H1 (cell line): ENCODE data around the gene EPSTI1. TPM values are rescaled to one million over a fixed set of nuclear protein-coding genes. Genes with fewer than 3 reads are reported as not detected.
A peak's percentile ranks its signal among the peaks of the same experiment; 100 is the strongest.
"Not testable (repeated sequence)": the region's sequence is repeated elsewhere in the genome, so short reads cannot be mapped to it uniquely, and the experiment has no call there.

ENCODE experiments used
- CTCF ChIA-PET: fragments of 300-600 bp; sonication (Branson Sonifier 250); formaldehyde crosslinking; loops from one replicate; lab custom pipeline; 2021; ENCODE audit not compliant: partially characterized antibody; lab: Charles Lee
- POLR2A ChIA-PET: fragments of 300-600 bp; sonication (Branson Sonifier 250); formaldehyde crosslinking; loops from one replicate; lab custom pipeline; 2021; ENCODE audit warnings: inconsistent platforms; ENCODE audit not compliant: partially characterized antibody; lab: Charles Lee
- DNase-seq, 2 experiments: peaks; one replicate each; pipeline versions ENCODE4 v3.0.0 to v3.0.0-alpha.2; 2010 to 2022; ENCODE audit warnings: low spot score in 2 of 2, low read depth in 1 of 2, mixed read lengths in 1 of 2
- FAIRE-seq: peaks from 2 replicates; lab custom pipeline; 2011; peaks lifted over from hg19 to GRCh38; lab: Jason Lieb, UNC
- H2AFZ ChIP-seq: 2 replicates; pipeline ENCODE4 v1.8.1; 2012; ENCODE audit warnings: low read length, inconsistent platforms
- H2AK5ac ChIP-seq: 2 replicates; pipeline ENCODE4 v1.6.1; 2013; ENCODE audit warnings: low read depth, low read length
- H2BK120ac ChIP-seq: replicated peaks from 2 replicates; pipeline ENCODE3; 2013; ENCODE audit warnings: low read depth, low read length, inconsistent platforms
- H2BK12ac ChIP-seq: 2 replicates; pipeline ENCODE4 v1.6.1; 2013; ENCODE audit warnings: low read depth, low read length
- H2BK15ac ChIP-seq: 2 replicates; pipeline ENCODE4 v1.6.1; 2013; ENCODE audit warnings: low read length
- H2BK20ac ChIP-seq: 2 replicates; pipeline ENCODE4 v1.6.1; 2013; ENCODE audit warnings: low read length
- H2BK5ac ChIP-seq: 2 replicates; pipeline ENCODE4 v1.6.1; 2013; ENCODE audit warnings: low read depth, low read length
- H3K14ac ChIP-seq: 2 replicates; pipeline ENCODE4 v1.6.1; 2013; ENCODE audit warnings: inconsistent platforms; ENCODE audit not compliant: insufficient read length
- H3K18ac ChIP-seq: 2 replicates; pipeline ENCODE4 v1.6.1; 2013; ENCODE audit warnings: low read length; ENCODE audit errors: extremely low read depth
- H3K23ac ChIP-seq: 2 replicates; pipeline ENCODE4 v1.6.1; 2013; ENCODE audit warnings: inconsistent platforms; ENCODE audit not compliant: insufficient read length
- H3K23me2 ChIP-seq: 2 replicates; pipeline ENCODE4 v1.6.1; 2013; ENCODE audit warnings: low read depth, low read length
- H3K27ac ChIP-seq: 2 replicates; pipeline ENCODE4 v1.6.1; 2011; ENCODE audit warnings: low read depth, low read length, inconsistent platforms
- H3K27me3 ChIP-seq, 4 experiments: replicated peaks in 1 of 4; 1 replicate in 1 of 4; 2 replicates in 3 of 4; pipeline versions ENCODE4 v1.6.1 to v1.8.1; 2011 to 2013; ENCODE audit warnings: low read length in 3 of 4, mild to moderate bottlenecking in 3 of 4, inconsistent platforms in 2 of 4, mixed read lengths in 2 of 4, moderate library complexity in 1 of 4; ENCODE audit not compliant: control insufficient read depth in 3 of 4, insufficient read depth in 3 of 4; ENCODE audit errors: extremely low read depth in 1 of 4
- H3K36me3 ChIP-seq, 4 experiments: 2 replicates each; pipeline versions ENCODE4 v1.6.1 to v1.8.1; 2011 to 2013; ENCODE audit warnings: mild to moderate bottlenecking in 4 of 4, low read length in 3 of 4, moderate library complexity in 2 of 4, control low read depth in 1 of 4, inconsistent platforms in 1 of 4; ENCODE audit not compliant: insufficient read depth in 4 of 4, control insufficient read depth in 2 of 4
- H3K4ac ChIP-seq: replicated peaks from 2 replicates; pipeline ENCODE3; 2013; ENCODE audit warnings: low read length, low read depth, mixed read lengths, inconsistent platforms; ENCODE audit not compliant: insufficient read length
- H3K4me1 ChIP-seq, 4 experiments: replicated peaks in 1 of 4; 1 replicate in 1 of 4; 2 replicates in 3 of 4; pipeline versions ENCODE4 v1.6.1 to v1.8.1; 2011 to 2013; ENCODE audit warnings: low read length in 3 of 4, inconsistent platforms in 2 of 4, mixed read lengths in 1 of 4; ENCODE audit not compliant: insufficient read depth in 4 of 4, control insufficient read depth in 3 of 4
- H3K4me2 ChIP-seq, 2 experiments: 2 replicates each; pipeline versions ENCODE4 v1.6.1 to v1.8.1; 2011 to 2013; ENCODE audit warnings: low read depth in 2 of 2, low read length in 2 of 2, control low read depth in 1 of 2, inconsistent platforms in 1 of 2, mild to moderate bottlenecking in 1 of 2; ENCODE audit not compliant: insufficient read depth in 1 of 2
- H3K4me3 ChIP-seq, 4 experiments: fragments of 200-600, 300-600 bp in 1 of 4; sonication (generic), shearing (Covaris generic), sonication (Bioruptor Twin) in 1 of 4; 2 replicates each; pipeline versions ENCODE4 v1.5.1 to v1.8.1; 2011 to 2016; ENCODE audit warnings: low read length in 4 of 4, low read depth in 3 of 4, control low read depth in 2 of 4, inconsistent platforms in 2 of 4, mild to moderate bottlenecking in 2 of 4, mixed read lengths in 1 of 4, moderate library complexity in 1 of 4; ENCODE audit not compliant: insufficient read depth in 2 of 4; ENCODE audit errors: extremely low read depth in 1 of 4
- H3K56ac ChIP-seq: replicated peaks from 2 replicates; pipeline ENCODE3; 2013; ENCODE audit warnings: low read depth, mild to moderate bottlenecking, mixed read lengths, low read length, inconsistent platforms; ENCODE audit not compliant: insufficient read length
- H3K79me1 ChIP-seq: 2 replicates; pipeline ENCODE4 v1.6.1; 2013; ENCODE audit warnings: low read depth, low read length, control low read depth
- H3K79me2 ChIP-seq, 2 experiments: 2 replicates each; pipeline versions ENCODE4 v1.6.1 to v1.8.1; 2012 to 2013; ENCODE audit warnings: low read length in 2 of 2, mild to moderate bottlenecking in 2 of 2, inconsistent platforms in 1 of 2; ENCODE audit not compliant: insufficient read depth in 2 of 2, control insufficient read depth in 1 of 2
- H3K9ac ChIP-seq, 4 experiments: replicated peaks in 1 of 4; 1 replicate in 1 of 4; 2 replicates in 3 of 4; pipeline versions ENCODE4 v1.6.1 to v1.8.1; 2011 to 2013; ENCODE audit warnings: low read depth in 3 of 4, low read length in 3 of 4, control low read depth in 2 of 4, mild to moderate bottlenecking in 2 of 4, moderate library complexity in 2 of 4, inconsistent platforms in 1 of 4; ENCODE audit errors: extremely low read depth in 1 of 4
- H3K9me3 ChIP-seq, 2 experiments: 2 replicates each; pipeline versions ENCODE4 v1.6.1 to v1.8.1; 2012 to 2013; ENCODE audit warnings: mild to moderate bottlenecking in 2 of 2, moderate library complexity in 2 of 2, control low read depth in 1 of 2, inconsistent platforms in 1 of 2, low read depth in 1 of 2, low read length in 1 of 2, mixed read lengths in 1 of 2; ENCODE audit not compliant: insufficient read depth in 2 of 2
- H4K20me1 ChIP-seq, 2 experiments: replicated peaks in 1 of 2; 2 replicates each; pipeline versions ENCODE3 to v1.8.1; 2011 to 2013; ENCODE audit warnings: inconsistent platforms in 2 of 2, low read length in 2 of 2, mild to moderate bottlenecking in 1 of 2; ENCODE audit not compliant: insufficient read depth in 2 of 2, control insufficient read depth in 1 of 2
- H4K5ac ChIP-seq: 2 replicates; pipeline ENCODE4 v1.6.1; 2013; ENCODE audit warnings: low read length, low read depth, mixed read lengths, inconsistent platforms; ENCODE audit not compliant: insufficient read length
- H4K8ac ChIP-seq: 2 replicates; pipeline ENCODE4 v1.8.0; 2013; ENCODE audit warnings: mild to moderate bottlenecking, moderate library complexity, low read length, inconsistent platforms; ENCODE audit not compliant: insufficient read depth; ENCODE audit errors: extremely low read depth
- H4K91ac ChIP-seq: replicated peaks from 2 replicates; pipeline ENCODE3; 2013; ENCODE audit warnings: low read length, mixed read lengths, inconsistent platforms; ENCODE audit not compliant: insufficient read length
- POLR2A ChIP-seq, 2 experiments: IDR thresholded peaks; 1 replicate in 1 of 2; 2 replicates in 1 of 2; pipeline ENCODE4 v1.6.1; 2011; ENCODE audit warnings: low read depth in 2 of 2, low read length in 2 of 2, mild to moderate bottlenecking in 2 of 2; ENCODE audit errors: control extremely low read depth in 1 of 2
- POLR2AphosphoS5 ChIP-seq: IDR thresholded peaks from 2 replicates; pipeline ENCODE4 v1.6.1; 2011; ENCODE audit warnings: low read depth, low read length
- WGBS, 2 experiments: shearing (Covaris generic) in 1 of 2; methylation state at CpG; one replicate each; pipeline versions ENCODE4 v1.1.6 to v1.1.7; 2013 to 2015; ENCODE audit warnings: low lambda C conversion rate in 2 of 2, mixed read lengths in 2 of 2, inconsistent platforms in 1 of 2, low coverage in 1 of 2, missing lambda C conversion rate in 1 of 2; ENCODE audit not compliant: insufficient replicate concordance in 2 of 2, insufficient coverage in 1 of 2, insufficient read length in 1 of 2; ENCODE audit errors: extremely low coverage in 1 of 2, missing lambda C conversion rate in 1 of 2; 5-methylcytosine and 5-hydroxymethylcytosine counted together
- polyA plus RNA-seq, 7 experiments: library from polyadenylated mRNA; depleted of rRNA in 3 of 7; stranded (reverse) in 5 of 7; unstranded in 2 of 7; fragments of >200 nt in 5 of 7; fragments of 200-250 nt in 2 of 7; gene quantifications; 1 replicate in 5 of 7; 2 replicates in 1 of 7; 4 replicates in 1 of 7; pipeline versions ENCODE4 v1.2.1 to v1.2.3, GENCODE V29; 2011 to 2013; ENCODE audit warnings: missing spikeins in 2 of 7, mixed read lengths in 2 of 7
- total RNA-seq: library from RNA; stranded (reverse); fragmentation: NEBNext Ultra II Directional; extraction: Animal tissue kit (Norgen Biotek cat#: 25700); gene quantifications from 2 replicates; pipeline ENCODE4 v1.2.1, GENCODE V29; 2021

The EPSTI1 gene
- total and polyA plus RNA-seq, 2 of the 8 experiments (the other 6 are each of a cell fraction or from before 2014, with no cell fraction given), result 0.23 to 0.37 TPM

DNA sequence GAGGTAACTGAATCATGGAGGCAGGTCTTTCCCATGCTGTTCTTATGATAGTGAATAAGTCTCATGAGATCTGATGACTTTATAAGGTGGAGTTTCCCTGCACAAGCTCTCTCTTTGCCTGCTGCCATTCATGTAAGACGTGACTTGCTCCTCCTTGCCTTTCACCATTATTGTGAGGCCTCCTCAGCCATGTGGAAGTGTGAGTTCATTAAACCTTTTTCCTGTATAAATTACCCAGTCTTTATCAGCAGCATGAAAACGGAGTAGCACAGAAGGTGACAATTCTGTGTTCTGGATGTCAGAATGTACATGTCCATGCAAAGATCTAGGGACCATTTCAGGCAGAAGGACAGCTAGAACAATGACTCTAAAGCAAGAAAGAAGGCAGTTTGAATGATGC, 129.7 kb downstream of the EPSTI1 start:
- H2BK5ac ChIP-seq, H3K4ac ChIP-seq, H3K4me3 ChIP-seq, H3K4me1 ChIP-seq, H3K14ac ChIP-seq, H3K4me2 ChIP-seq, H2BK15ac ChIP-seq, H3K56ac ChIP-seq, FAIRE-seq, H3K23me2 ChIP-seq, DNase-seq, H2AK5ac ChIP-seq, H3K27me3 ChIP-seq, H4K8ac ChIP-seq, H2AFZ ChIP-seq, H2BK120ac ChIP-seq, H3K9ac ChIP-seq, H3K27ac ChIP-seq, H4K91ac ChIP-seq, H3K9me3 ChIP-seq, H4K5ac ChIP-seq, H3K79me1 ChIP-seq, H3K18ac ChIP-seq, H3K23ac ChIP-seq, H2BK20ac ChIP-seq, H2BK12ac ChIP-seq: not testable (repeated sequence)
- CTCF ChIA-PET, result interaction anchor here (1.0 kb wide), 1 partner anchor 106 kb away, joined by 4 read pairs; no protein-coding TSS in a partner anchor
- POLR2A ChIA-PET, result interaction anchor here (0.9 to 9.3 kb wide), 5 partner anchors 13 to 286 kb away, joined by 3 to 142 read pairs (median 3); no protein-coding TSS in a partner anchor
- H3K79me2 ChIP-seq, result peaks cover 0 to 19% of the 10 kb centered on the region in 2 experiments; a peak in 2 of 4 replicates
- 87% methylated on average over 2 of the region's 2 CpGs; no CpG with 5 or more reads in 1 of the 2 experiments for WGBS, 2 experiments
- peaks cover 19 to 78% (median 47%) of the 10 kb centered on the region in 4 experiments for H3K36me3 ChIP-seq
- TF ChIP-seq POLR2AphosphoS5 (peak; percentile 70; the same call in 1 of the 2 replicates), POLR2A (IDR thresholded peaks at IDR 0.05; ENCODE audit: control extremely low read depth in 1 of 2, low read depth in 2 of 2, low read length in 2 of 2) (peak in 1 of 2 experiments; percentile 56; a peak in 2 of 3 replicates)
- peaks cover 10 to 11% of the 10 kb centered on the region in 2 experiments for H4K20me1 ChIP-seq
